M059J (cell line): ENCODE measurements around the gene PHOSPHO1. TPM values are rescaled to one million over a fixed set of nuclear protein-coding genes. Genes with fewer than 3 reads are reported as not detected.
"Not testable (repeated sequence)": the region's sequence is repeated elsewhere in the genome, so short reads cannot be mapped to it uniquely, and the experiment has no call there.

ENCODE experiments used
- DNase-seq: peaks from one replicate; pipeline ENCODE4 v3.0.0-alpha.2; 2012; ENCODE audit warnings: low read depth
- total RNA-seq: library from RNA; depleted of rRNA; stranded (reverse); fragments of >200 nt; shearing (Covaris generic); gene quantifications from 2 replicates; pipeline ENCODE4 v1.2.3, GENCODE V29; 2014; rRNA removed

PHOSPHO1 gene, protein sequence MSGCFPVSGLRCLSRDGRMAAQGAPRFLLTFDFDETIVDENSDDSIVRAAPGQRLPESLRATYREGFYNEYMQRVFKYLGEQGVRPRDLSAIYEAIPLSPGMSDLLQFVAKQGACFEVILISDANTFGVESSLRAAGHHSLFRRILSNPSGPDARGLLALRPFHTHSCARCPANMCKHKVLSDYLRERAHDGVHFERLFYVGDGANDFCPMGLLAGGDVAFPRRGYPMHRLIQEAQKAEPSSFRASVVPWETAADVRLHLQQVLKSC
- total RNA-seq, result 0.37 TPM in 1 of 2 replicates, not detected in the other

DNA sequence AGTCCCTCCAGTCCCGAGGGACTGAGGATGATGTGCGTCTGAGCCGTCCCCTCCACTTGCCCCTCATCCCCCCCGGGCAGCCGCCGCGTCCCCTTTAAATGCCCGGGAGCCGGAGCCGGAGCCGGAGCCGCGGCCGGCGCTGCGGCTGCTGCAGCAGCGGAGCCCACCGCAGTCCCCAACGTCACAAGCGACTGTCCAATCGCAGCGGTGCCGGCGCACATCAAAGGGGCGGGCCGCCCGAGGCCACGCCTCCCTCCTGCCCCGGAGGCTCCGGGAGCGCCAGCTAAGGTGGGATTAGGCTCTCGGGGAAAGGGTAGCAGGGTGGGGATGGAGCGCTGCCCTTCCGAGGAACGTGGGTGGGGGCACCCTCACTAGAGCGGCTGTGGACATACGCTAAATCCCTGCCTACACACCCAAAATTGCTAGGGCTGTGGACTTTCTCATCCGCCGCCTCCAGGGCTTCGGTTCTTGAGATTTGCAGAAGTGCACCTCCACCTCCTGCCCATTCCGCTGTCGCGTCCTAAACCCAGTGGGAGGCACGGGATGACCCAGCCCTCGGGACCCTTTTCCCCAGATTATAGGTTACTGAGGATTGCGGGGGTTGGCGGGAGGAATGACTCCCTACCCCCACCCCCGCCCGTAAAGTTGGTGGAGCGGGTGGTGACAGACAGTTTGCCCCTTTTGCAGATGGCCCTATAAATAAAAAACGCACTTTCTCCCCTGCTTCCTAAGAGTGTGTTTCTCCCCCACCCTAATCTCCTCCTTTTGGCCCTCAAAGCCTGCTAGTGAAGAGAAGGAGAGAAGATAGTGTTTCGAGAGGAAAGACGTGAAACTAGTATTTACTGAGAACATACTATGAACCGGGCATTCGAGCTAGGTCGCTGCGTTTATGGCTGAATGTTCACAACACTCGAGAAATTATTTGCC lies at the start of gene PHOSPHO1:
Gene PHOSPHO1 (minus strand): TSS at position 152 of the 927 bp plus-strand sequence. CDS start 4,096 bp downstream, outside the sequence.
- peak; percentile 76 for DNase-seq

DNA sequence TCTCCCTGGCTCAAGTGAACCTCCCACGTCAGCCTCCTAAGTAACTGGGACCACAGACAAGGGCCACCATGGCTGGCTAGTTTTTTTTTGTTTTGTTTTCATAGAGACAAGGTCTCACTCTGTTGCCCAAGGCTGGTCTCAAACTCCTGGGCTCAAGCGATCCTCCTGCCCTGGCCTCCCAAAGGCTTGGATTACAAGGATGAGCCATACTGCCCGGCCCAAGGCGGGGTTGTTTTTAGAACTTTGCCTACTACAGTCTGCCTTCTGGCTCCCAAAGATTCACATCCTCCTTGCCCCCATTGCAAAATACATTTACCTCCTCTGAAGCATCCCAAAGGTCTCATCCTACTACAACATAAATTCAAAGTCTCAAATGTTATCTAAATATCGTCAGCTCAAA lies 49.5 kb upstream of the PHOSPHO1 start:
- DNase-seq, result no peak

DNA sequence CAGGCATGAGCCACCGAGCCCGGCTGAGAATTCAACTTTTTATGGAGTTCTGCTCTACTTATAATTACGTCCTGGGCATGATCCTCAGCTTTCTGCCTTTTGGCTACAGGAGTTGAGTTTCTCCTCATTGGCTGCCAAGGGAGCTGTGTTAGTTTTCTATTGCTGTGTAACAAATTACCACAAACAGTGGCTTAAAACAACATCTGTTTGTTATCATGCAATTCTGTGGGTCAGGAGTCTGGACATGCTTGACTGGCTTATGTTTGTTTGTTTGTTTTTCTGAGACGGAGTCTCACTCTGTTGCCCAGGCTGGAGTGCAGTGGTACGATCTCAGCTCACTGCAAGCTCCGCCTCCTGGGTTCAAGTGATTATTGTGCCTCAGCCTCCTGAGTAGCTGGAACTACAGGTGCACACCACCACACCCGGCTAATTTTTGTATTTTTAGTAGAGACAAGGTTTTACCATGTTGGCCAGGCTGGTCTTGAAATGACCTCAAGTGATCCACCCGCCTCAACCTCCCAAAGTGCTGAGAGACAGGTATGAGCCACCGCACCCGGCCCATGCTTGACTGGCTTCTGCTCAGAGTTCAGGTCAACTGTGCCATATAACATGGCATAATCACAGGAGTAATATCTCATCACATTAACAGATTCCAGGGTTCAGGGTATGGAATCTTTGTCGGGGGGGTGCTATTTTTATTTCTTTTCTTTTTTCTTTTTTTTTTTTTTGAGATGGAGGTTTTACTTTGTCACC lies 48.9 kb upstream of the PHOSPHO1 start:
- not testable (repeated sequence) for DNase-seq

DNA sequence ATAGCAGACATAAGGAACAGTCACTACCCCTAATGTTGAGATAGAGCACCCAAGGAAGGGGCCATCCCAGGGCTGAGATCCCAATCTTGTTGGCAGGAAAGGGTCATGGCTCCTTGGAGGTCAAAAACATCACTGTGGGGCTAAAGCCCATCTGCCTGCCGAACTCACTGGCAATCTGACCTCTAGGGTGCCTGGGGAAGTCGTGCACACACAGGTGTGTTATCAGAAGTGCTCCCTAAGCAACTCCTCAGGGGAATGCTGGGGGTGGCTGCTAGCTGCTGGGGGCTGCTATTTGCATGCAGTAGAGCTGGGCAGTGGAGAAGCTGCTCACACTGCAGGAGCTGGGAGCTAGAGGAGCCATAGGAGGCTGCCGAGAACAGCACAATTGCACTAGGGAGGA lies 47.5 kb upstream of the PHOSPHO1 start:
- no peak for DNase-seq

DNA sequence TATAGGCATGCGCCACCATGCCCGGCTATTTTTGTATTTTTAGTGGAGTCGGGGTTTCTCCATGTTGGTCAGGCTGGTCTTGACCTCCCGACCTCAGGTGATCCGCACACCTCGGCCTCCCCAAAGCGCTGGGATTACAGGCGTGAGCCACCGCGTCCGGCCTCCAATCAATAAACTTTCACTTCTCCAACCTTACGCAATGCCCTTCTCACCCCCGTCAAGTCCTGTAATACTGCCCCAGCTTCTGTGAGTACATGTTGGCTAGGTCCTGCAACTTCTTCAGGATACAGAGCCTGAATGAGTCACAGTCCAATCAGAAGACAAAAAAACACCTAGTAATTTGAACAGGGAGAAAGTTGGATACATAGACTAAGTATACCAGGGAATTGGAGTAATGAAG lies 47.1 kb upstream of the PHOSPHO1 start:
- no peak for DNase-seq

DNA sequence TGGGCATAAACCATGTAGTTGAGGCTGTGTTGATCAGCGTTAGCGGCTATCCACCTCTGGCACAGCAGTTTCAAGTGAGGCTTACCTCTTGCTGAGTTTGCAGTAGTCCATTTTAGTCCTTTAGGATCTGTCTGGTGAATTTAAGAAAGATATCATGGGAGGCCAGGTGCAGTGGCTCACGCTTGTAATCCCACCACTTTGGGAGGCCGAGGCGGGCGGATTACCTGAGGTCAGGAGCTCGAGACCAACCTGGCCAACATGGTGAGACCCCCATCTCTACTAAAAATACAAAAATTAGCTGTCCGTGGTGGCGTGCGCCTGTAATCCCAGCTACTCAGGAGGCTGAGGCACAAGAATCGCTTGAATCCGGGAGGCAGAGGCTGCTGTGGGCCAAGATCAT lies 45.4 kb upstream of the PHOSPHO1 start:
- DNase-seq, result not testable (repeated sequence)

DNA sequence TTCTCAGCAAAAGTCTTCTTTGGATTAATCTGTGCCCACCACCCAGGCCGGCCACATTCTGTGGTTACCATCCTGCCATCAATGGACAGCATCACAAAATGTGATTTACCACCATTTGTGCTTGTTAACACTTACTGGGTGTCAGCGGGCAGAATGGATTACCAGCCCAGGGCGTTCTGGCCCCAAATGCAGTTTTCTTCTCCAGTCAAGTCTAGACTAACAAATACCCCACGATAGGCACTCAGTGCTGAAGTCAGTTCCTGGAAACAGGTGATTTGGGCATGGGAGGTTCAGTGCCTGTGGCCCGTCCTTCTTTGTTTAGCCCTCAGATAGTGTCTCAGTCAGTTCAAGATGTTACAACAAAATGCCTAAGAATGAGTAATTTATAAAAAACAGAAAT lies 38.8 kb upstream of the PHOSPHO1 start:
- DNase-seq, result no peak

DNA sequence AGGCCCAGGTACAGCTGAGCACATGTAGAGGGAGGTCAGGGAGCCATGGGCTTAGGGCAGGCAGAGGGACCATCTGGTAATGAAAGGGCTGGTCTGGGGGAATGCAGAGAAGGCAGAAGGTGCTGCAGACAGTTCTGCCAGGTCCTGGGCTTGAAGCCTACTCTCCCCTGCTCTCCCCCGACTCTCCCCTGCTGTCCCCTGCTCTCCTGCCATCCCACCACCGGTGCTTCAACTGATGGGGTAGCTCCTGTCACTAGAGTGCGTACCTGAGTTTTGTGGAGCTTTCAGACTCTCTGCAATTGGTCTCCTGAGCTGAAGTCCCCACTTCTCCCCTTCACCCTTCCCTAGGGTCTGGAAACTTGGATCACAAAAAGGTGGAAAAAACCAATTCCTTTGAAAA lies 37.3 kb upstream of the PHOSPHO1 start:
- DNase-seq, result no peak

DNA sequence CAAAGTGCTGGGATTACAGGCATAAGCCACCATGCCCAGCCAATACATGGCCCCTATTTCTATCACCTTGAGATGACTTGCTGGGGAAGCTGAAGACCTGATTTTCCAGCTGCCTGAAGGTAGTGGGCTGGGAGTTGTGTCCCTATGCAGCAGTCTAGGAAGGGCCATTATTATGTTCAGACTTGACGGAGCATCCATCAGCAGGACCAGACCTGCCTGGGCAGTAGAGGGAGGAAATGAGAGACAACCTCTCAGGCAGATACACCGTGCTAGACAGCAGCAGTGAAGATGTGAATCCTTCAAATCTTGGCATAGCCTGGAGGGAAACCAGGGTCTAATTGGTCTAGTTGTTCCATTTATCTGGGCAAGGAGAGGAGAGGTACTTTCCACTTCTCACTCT lies 35.6 kb upstream of the PHOSPHO1 start:
- DNase-seq, result no peak

DNA sequence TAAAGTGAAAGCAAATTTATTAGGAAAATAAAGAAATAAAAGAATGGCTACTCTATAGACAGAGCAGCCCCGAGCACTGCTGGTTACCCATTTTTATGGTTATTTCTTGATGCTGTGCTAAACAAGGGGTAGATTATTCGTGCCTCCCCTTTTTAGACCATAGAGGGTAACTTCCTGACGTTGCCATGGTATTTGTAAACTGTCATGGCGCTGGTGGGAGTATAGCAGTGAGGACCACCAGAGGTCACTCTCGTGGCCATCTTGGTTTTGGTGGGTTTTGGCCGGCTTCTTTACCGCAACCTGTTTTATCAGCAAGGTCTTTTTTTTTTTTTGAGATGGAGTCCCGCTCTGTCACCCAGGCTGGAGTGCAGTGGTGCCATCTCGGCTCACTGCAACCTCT lies 31.0 kb upstream of the PHOSPHO1 start:
- DNase-seq, result not testable (repeated sequence)

DNA sequence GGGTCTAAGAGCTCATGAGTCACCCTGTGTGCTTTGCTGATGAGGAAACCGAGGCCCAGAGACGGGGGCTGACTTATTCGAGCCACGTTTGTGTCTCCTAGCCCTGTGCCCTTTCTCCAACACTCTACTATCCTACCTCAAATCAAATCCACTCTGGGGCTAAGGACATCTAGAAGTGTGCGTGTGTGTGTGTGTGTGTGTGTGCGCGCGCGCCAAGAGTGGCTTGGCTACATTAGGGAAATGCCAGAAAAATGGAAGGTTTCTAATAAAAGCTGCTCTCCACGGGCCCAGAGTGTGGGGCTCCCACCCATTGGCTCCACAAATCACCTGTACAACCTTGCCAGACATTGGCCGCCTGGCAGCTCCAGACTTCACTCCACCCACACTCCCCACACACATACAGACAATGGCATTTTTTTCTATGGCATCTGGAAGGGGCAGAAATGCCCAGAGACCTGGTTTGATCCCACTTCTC lies 30.3 kb upstream of the PHOSPHO1 start:
- DNase-seq, result peak; percentile 23

DNA sequence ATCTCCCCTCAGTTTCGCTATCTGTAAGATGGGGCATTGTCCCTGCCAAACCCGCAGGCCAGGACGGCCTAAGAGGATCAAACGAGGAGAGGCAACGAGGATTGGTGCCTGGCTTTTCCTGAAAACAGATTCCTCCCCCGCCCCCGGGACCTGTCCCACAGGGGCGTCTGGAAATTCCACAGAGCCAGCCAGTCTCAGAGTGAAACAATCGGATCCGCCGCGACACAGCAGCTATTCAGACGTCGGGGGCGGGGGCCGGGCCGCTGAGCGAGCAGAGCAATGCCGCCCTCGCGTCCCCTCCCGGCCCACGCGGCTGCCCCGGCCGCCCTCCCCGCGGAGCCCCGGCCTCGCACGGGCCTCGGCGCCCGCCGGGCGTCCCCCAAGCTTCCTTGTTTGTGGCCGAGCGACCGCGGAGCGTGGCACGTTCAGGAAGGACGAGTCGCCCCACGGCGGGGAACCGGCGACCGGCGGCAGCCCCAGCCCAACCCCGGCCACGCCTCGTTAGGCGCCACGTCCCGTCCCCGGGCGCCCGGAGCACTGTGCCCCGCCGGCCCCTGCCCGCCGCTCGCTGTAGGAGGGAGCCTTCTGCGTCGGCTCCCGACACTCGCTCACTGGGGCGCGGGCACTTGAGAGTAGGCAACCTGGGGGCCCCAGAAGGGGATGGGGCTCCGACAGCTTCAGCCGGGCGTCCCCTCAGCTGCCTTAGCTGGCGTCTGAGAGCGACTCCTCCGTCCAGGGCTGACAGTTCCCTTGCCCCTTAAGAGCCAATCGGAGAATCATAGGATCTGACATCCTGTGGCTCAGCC lies 29.6 kb upstream of the PHOSPHO1 start:
- peak; percentile 84 for DNase-seq

DNA sequence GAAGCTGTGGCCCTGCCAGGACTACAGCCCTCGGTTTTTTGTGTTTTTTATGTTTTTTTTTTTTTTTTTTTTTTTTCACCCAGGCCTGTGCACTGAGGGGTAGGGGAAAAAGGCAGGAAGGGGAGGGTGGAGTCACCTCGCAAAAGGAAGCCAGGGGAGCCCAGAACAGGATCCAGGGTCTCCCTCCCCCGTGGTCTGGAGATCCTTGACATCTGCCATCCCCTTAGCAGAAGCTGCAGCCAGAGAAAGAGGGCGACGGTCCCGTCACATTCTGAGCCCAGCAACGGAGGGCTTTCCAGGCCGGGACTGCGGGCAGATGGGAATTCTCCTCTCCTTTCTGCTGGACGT lies 29.1 kb upstream of the PHOSPHO1 start:
- DNase-seq, result no peak

DNA sequence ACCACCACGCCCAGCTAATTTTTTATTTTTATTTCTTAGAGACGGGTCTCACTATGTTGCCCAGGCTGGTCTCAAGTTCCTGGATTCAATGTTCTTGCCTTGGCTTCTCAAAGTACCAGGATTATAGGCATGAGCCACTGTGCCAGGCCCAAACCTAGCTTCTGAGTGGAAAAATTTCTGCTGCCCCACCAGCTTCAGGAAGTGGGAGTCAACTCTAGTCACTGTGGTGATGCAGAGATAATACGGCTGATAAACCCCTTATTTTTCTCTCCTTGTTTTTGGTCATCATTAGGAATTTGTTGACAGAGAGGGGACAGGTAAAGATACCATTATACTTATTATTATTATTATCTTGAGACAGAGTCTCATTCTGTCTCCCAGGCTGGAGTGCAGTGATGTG lies 27.8 kb upstream of the PHOSPHO1 start:
- DNase-seq, result peak; percentile 25

DNA sequence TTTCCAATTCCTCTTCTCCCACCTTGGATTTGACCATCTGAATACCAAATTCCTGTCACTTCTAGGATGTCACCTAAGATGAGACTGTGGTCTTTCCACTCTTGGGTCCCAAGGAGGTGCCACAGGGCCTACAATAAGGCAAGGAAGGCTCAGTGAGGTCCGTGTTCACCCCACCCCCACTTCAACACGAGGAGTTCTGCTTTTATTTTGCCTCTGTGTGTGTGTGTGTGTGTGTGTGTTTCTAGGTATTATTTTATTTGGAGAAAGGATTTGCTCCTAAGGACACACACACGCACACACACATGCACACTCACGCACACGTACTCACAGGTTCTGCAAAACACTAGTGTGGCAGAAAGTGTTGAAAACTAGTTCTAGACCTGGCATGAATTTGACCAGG lies 24.5 kb upstream of the PHOSPHO1 start:
- no peak for DNase-seq

DNA sequence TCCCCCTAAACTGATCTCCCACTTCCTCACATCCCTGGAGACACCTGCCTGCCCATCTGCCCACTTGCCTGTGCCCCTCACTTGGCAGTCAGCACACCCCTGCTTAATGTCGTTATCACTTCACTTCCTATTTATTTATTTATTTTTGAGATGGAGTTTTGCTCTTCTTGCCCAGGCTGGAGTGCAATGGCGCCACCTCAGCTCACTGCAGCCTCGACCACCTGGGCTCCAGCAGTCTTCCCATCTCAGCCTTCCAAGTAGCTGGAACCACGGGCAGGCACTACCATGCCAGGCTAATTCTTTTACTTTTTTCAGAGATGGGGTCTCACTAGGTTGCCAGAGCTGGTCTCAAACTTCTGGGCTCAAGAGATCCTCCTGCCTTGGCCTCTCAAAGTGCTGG lies 23.5 kb upstream of the PHOSPHO1 start:
- no peak for DNase-seq

DNA sequence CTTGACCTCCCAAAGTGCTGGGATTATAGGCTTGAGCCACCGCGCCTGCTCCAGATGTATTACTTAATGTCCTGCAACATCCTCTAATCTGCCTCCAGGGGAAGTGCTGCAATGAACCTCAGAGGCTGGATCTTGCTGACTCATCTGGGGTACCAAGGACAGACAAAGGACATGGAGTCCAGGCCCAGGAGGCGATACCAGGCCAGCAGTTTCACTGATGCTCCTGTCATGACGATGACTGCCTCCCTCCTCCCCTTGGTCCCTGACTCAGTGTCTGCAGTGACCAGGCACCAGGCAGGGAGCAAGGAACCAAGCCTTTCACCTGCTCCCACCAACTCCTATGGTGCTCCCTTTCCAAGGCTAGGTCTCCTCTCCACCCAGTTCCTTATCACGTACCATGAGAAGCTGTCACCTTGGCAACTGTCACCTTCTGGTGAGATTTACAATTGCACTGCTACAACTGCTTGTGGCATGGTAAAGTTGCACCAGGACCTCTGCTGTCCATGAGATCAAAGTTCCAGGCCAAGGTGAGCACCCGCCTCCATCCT lies 21.6 kb upstream of the PHOSPHO1 start:
- peak; percentile 78 for DNase-seq

DNA sequence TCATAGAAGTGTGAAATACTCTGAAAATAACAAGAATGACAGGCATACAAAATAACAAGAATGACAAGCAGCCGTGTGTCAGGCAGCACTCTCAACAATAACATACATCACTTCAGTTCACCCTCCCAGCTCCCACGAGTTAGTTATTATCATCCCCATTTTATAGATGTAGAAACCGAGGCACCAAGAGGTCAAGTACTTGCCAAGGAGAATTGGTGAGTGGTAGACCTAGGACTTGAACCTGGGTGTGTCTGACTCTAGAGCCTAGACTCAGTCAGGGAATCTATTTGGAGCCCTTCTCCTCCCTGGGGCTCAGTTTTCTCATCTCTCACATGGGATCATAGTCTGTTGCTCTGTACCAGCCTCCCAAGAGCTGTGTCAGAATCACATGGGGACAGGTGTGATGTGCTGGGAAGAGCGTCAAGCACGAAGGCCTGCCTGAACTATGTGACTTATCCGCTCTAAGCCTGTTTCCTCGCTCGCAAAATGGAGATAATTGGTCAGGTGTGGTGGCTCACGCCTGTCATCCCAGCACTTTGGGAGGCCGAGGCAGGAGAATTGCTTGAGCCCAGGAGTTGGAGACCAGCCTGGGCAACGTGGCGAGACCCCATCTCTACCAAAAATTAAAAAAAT lies 19.4 kb upstream of the PHOSPHO1 start:
- DNase-seq, result no peak

DNA sequence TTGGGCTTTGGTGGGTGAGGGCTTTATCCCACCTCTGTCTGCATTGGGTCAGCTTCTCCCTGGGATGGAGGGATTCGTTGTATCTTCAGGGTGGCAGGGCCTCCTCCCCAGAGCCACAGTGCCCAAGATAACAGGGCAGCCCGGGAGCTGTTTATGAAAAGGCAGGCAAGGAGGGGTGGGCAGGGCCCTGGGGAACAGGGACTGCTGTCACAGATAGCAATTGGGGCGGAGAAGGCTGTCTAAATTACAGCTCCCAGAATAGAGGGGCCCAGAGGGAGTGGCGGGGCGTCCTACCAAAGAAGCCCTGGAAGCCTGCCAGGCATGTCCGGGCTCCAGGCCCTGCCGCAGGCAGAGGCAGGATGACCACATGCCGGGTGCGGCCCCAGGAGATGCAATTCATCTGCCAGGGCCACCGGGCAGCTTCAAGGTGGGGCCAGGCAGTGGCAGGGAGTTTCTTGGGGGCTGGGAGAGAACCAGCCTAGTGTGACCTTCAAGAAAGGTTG lies 18.8 kb upstream of the PHOSPHO1 start:
- peak; percentile 49 for DNase-seq

DNA sequence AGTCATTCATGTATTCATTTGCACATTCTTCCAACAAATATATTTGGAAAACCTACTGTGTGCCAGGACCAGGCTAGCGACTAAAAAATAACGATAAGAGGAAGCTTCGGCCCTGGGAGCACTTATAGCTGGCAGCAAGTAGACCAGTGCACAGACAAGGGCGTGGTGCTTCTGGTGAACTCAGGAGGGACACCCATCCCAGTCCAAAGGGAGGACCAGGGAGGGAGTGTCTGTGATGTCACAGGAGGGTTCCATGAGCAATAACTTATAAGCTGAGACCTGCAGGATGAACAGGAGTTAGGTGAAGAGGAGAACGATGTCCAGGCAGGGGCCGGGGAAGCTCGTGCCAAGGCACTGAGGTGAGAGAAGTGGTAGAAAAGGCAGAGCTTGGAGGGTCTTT lies 17.4 kb upstream of the PHOSPHO1 start:
- DNase-seq, result no peak
